Naive thymus-derived CD8-positive, alpha-beta T cell (primary cell): ENCODE data around the gene BABAM2. TPM values are rescaled to one million over a fixed set of nuclear protein-coding genes. Genes with fewer than 3 reads are reported as not detected.
A peak's percentile ranks its signal among the peaks of the same experiment; 100 is the strongest.

Experiments
- ATAC-seq, 2 donors: fragments of 150-1000 bp; cut with Tn5 transposase in 1 of 2; sonication (Bioruptor Pico), chemical (Tn5 transposase) in 1 of 2; 1 replicate in 1 of 2; 2 replicates in 1 of 2; pipeline ENCODE4 v1.10.0; 2021; ENCODE audit warnings: mild to moderate bottlenecking in 2 of 2, moderate library complexity in 2 of 2
- POLR2A ChIA-PET: fragments of 350-600 bp; sonication (Branson Sonifier 250); formaldehyde crosslinking; loops from one replicate; lab custom pipeline; 2021; ENCODE audit warnings: antibody characterized with exemption; lab: Charles Lee
- DNase-seq, 10 donors: peaks; one replicate each; pipeline versions ENCODE4 v3.0.0 to v3.0.0-alpha.2; 2020 to 2022
- H3K27ac Mint-ChIP-seq, 10 donors: one replicate each; pipeline ENCODE4 v1.8.0; 2020 to 2022; ENCODE audit warnings: mild to moderate bottlenecking in 10 of 10, mixed read lengths in 10 of 10, moderate library complexity in 4 of 10, inconsistent platforms in 1 of 10
- H3K27me3 Mint-ChIP-seq, 5 donors: one replicate each; pipeline ENCODE4 v1.8.0; 2021 to 2022; ENCODE audit warnings: mixed read lengths in 5 of 5
- H3K36me3 Mint-ChIP-seq, 3 donors: one replicate each; pipeline ENCODE4 v1.8.0; 2020 to 2022; ENCODE audit warnings: mixed read lengths in 3 of 3, mild to moderate bottlenecking in 2 of 3, inconsistent platforms in 1 of 3
- H3K4me1 Mint-ChIP-seq, 4 donors: one replicate each; pipeline ENCODE4 v1.8.0; 2021 to 2022; ENCODE audit warnings: mixed read lengths in 4 of 4
- H3K4me3 Mint-ChIP-seq, 10 donors: one replicate each; pipeline ENCODE4 v1.8.0; 2020 to 2022; ENCODE audit warnings: mild to moderate bottlenecking in 10 of 10, mixed read lengths in 10 of 10, moderate library complexity in 6 of 10, inconsistent platforms in 1 of 10
- H3K9me3 Mint-ChIP-seq, 9 donors: one replicate each; pipeline ENCODE4 v1.8.0; 2020 to 2022; ENCODE audit warnings: mixed read lengths in 9 of 9, mild to moderate bottlenecking in 3 of 9, inconsistent platforms in 1 of 9, moderate library complexity in 1 of 9
- polyA plus RNA-seq, 3 donors: library from polyadenylated mRNA; unstranded; fragments of 300-500 nt; fragmentation: Illumina TruSeq; gene quantifications; one replicate each; pipeline ENCODE4 v1.2.3, GENCODE V29; 2021
- total RNA-seq, 8 experiments: library from RNA in 2 of 8; stranded (reverse) in 2 of 8; gene quantifications; one replicate each; pipeline ENCODE4 v1.2.3 and lab custom pipeline; 2021 to 2026

The BABAM2 gene
- total and polyA plus RNA-seq, 5 experiments from 2014 or later = 29.6 to 60.2 (median 50.5) TPM

DNA sequence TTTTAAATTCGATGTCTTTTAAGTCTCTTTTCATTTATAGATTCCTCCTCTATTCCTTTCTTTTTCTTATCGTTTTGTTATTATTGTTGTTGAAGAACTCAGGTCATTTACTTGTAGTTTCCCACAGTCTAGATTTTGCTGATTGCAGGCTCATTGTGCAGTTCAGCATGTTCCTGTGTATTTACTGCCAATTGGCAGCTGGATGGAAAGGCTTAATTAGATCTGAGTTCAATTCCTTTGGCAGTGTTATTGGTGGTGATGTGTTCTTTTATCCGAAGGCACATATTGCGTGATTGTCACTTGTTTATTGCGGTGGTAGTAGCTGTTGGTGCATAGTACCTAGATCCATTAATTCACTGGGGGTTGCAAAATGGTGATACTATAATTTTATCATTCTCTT, 180.7 kb downstream of the BABAM2 start:
- peaks cover 0 to 9% (median 0%) of the 10 kb centered on the region in 4 donors for H3K4me1 Mint-ChIP-seq
- POLR2A ChIA-PET = no interaction called here
- peaks cover 0 to 12% (median 3%) of the 10 kb centered on the region in 3 donors for H3K36me3 Mint-ChIP-seq
- H3K27me3 Mint-ChIP-seq = no peaks in the 10 kb centered on the region
- no peak overlapping the region for H3K4me3 Mint-ChIP-seq
- ATAC-seq (no peak), DNase-seq (no peak)
- no peaks in the 10 kb centered on the region for H3K9me3 Mint-ChIP-seq
- peak overlapping the region in 1 of 10 donors; percentile 32 for H3K27ac Mint-ChIP-seq

- H3K4me3 Mint-ChIP-seq = no peak overlapping the region
- no peaks in the 10 kb centered on the region for H3K27me3 Mint-ChIP-seq
- peaks cover 0 to 7% (median 0%) of the 10 kb centered on the region in 3 donors for H3K36me3 Mint-ChIP-seq
- POLR2A ChIA-PET = no interaction called here
- H3K27ac Mint-ChIP-seq = no peak overlapping the region
- DNase-seq = no peak
- no peak for ATAC-seq
- H3K9me3 Mint-ChIP-seq = no peaks in the 10 kb centered on the region
- peaks cover 0 to 5% (median 0%) of the 10 kb centered on the region in 4 donors for H3K4me1 Mint-ChIP-seq
Measured at GRCh38 chr2:28074137-28074536, 183.6 kb downstream of the BABAM2 start.

DNA sequence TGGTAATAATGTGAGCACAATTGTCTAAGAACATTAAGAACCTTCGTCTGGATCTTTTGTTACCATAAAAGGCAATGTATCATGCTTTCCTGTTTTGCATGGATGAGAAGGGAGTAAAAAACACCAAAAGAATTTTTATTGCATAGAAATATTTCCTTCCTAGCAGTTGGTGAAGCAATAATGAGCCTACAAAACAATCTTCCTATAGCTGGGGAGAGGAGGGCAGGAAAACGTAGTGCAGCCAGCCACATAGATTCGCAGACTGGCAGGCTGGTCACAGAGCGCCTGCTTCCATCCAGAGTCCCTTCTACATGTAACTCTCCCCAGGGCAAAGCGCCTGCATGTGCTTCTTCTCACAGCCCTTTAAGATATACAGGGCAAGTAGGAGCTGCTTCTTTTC, 190.4 kb downstream of the BABAM2 start:
- H3K27ac Mint-ChIP-seq = no peak overlapping the region
- H3K4me1 Mint-ChIP-seq = peaks cover 13 to 28% (median 22%) of the 10 kb centered on the region in 4 donors
- H3K9me3 Mint-ChIP-seq = no peaks in the 10 kb centered on the region
- no peaks in the 10 kb centered on the region for H3K27me3 Mint-ChIP-seq
- H3K36me3 Mint-ChIP-seq = no peaks in the 10 kb centered on the region
- no peak for ATAC-seq
- POLR2A ChIA-PET = no interaction called here
- H3K4me3 Mint-ChIP-seq = no peak overlapping the region
- DNase-seq = no peak

GRCh38 chr2:28082131-28082530, 191.6 kb downstream of the BABAM2 start:
- POLR2A ChIA-PET = interaction anchor here (0.6 kb wide), 1 partner anchor 1749 kb away, joined by 3 read pairs; no protein-coding TSS in a partner anchor
- Mint-ChIP-seq H3K36me3 (peaks cover 0 to 5% (median 4%) of the 10 kb centered on the region in 3 donors), H3K27ac (no peak overlapping the region), H3K4me3 (no peak overlapping the region), H3K27me3 (no peaks in the 10 kb centered on the region), H3K9me3 (no peaks in the 10 kb centered on the region), H3K4me1 (peaks cover 13 to 28% (median 22%) of the 10 kb centered on the region in 4 donors)
- ATAC-seq (peak in 1 of 2 donors; percentile 59), DNase-seq (peak in 2 of 10 donors; percentile 2 to 10)

DNA sequence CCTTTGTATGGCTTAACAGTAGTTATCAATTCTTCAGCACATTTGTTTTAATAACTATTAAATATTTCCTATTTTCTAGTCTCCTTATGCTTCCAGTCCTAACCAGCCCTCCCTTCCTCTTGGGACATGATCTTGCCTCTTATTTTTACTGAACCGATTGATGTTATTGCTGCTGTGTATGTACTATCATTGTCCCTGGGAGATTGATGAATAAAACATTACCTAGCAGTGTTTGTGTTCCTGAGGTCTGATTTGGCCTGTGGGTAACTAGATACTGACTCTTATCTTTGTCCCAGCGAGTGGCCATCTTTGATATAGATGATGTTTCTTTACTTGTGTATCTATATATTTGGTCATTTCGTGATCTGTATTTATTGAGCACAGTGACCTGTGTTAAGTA, 192.9 kb downstream of the BABAM2 start:
- Mint-ChIP-seq H3K27ac (peak overlapping the region in 1 of 10 donors; percentile 58), H3K27me3 (no peaks in the 10 kb centered on the region), H3K4me1 (peaks cover 13 to 28% (median 22%) of the 10 kb centered on the region in 4 donors), H3K36me3 (peaks cover 0 to 5% (median 4%) of the 10 kb centered on the region in 3 donors), H3K4me3 (no peak overlapping the region), H3K9me3 (no peaks in the 10 kb centered on the region)
- DNase-seq (no peak), ATAC-seq (no peak)
- POLR2A ChIA-PET = no interaction called here

DNA sequence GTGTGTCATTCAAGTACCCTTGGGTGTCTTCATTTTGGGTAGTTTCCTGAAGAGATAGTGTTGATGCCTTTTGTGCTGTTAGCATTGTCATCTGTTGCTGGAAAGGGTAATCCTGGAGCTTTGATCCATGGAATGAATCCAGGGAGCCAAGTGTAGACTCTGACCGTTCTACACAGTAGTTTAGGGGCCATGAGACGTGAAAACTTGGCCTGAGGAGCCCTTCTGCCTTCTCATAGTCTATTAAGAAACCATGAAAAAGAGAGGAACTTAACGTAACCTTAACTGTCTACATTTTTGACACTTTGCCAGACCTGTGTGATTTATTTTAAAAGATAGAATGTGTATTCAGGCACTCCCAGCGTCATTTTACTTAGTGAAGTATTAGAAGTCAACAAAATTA, 194.0 kb downstream of the BABAM2 start:
- peaks cover 13 to 28% (median 22%) of the 10 kb centered on the region in 4 donors for H3K4me1 Mint-ChIP-seq
- H3K27me3 Mint-ChIP-seq = no peaks in the 10 kb centered on the region
- DNase-seq (no peak), ATAC-seq (no peak)
- POLR2A ChIA-PET = no interaction called here
- H3K36me3 Mint-ChIP-seq = peaks cover 0 to 5% (median 4%) of the 10 kb centered on the region in 3 donors
- no peak overlapping the region for H3K4me3 Mint-ChIP-seq
- H3K9me3 Mint-ChIP-seq = no peaks in the 10 kb centered on the region
- H3K27ac Mint-ChIP-seq = no peak overlapping the region

DNA sequence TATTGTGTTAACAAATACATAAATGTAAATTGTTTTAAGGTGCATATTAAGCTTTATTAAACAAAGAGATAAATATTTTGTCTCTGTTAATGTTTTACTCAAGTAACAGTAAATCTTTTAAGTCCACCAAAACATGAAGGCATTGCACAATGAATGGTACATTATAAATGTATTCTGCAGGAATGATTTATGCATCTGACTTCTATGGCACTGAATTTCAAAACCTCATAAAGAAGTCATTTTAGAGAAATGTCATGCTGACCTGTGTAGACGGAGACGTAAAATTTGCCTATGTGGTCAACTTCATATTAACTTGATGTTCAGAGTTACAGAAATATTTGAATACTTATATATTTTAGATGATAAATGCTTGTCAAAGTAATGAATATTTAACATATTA, 194.7 kb downstream of the BABAM2 start:
- Mint-ChIP-seq H3K27ac (no peak overlapping the region), H3K27me3 (no peaks in the 10 kb centered on the region), H3K4me3 (no peak overlapping the region), H3K36me3 (peaks cover 0 to 5% (median 4%) of the 10 kb centered on the region in 3 donors), H3K9me3 (no peaks in the 10 kb centered on the region), H3K4me1 (peaks cover 13 to 26% (median 21%) of the 10 kb centered on the region in 4 donors)
- POLR2A ChIA-PET = no interaction called here
- no peak for ATAC-seq
- DNase-seq = no peak

- H3K27ac Mint-ChIP-seq = no peak overlapping the region
- POLR2A ChIA-PET = no interaction called here
- ATAC-seq = no peak
Measured at GRCh38 chr2:28086611-28087010, 196.1 kb downstream of the BABAM2 start.

DNA sequence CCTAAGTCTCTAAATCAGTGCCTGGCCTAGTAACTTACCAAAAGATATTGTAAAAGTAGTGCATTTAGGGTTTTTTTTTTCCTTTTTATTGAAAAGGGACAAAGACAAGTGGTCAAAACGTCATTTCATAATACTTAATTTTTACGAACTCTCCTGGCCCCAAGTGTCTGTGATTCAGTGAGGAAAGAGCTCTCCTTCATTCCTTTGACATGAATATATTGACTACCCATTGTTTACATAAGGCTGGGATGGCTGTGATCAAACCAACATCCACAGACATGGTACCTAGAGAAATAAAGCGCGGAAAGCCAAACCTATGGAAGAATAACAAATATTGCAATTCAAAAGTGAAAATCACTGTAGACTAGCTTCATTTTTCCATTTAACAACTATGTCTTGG, 198.4 kb downstream of the BABAM2 start:
- H3K4me3 Mint-ChIP-seq = no peak overlapping the region
- ATAC-seq (no peak), DNase-seq (no peak)
- no peak overlapping the region for H3K27ac Mint-ChIP-seq
- POLR2A ChIA-PET = interaction anchor here (0.7 kb wide), 1 partner anchor 309 kb away, joined by 3 read pairs; no protein-coding TSS in a partner anchor
- H3K4me1 Mint-ChIP-seq = no peaks in the 10 kb centered on the region
- H3K27me3 Mint-ChIP-seq = no peaks in the 10 kb centered on the region
- H3K9me3 Mint-ChIP-seq = no peaks in the 10 kb centered on the region
- peaks cover 0 to 5% (median 4%) of the 10 kb centered on the region in 3 donors for H3K36me3 Mint-ChIP-seq

More at GRCh38 chr2:28086611-28087010, 196.1 kb downstream of the BABAM2 start:
- peaks cover 0 to 5% (median 4%) of the 10 kb centered on the region in 3 donors for H3K36me3 Mint-ChIP-seq
- no peaks in the 10 kb centered on the region for H3K27me3 Mint-ChIP-seq
- H3K9me3 Mint-ChIP-seq = no peaks in the 10 kb centered on the region
- H3K4me1 Mint-ChIP-seq = peaks cover 6 to 12% (median 8%) of the 10 kb centered on the region in 4 donors
- DNase-seq = no peak
- H3K4me3 Mint-ChIP-seq = no peak overlapping the region

- ATAC-seq = no peak
- POLR2A ChIA-PET = interaction anchor here (0.7 kb wide), 1 partner anchor 308 kb away, joined by 3 read pairs; no protein-coding TSS in a partner anchor
- no peaks in the 10 kb centered on the region for H3K27me3 Mint-ChIP-seq
- H3K4me1 Mint-ChIP-seq = no peaks in the 10 kb centered on the region
- no peak for DNase-seq
- no peak overlapping the region for H3K27ac Mint-ChIP-seq
- no peak overlapping the region for H3K4me3 Mint-ChIP-seq
- no peaks in the 10 kb centered on the region for H3K9me3 Mint-ChIP-seq
- peaks cover 0 to 5% (median 4%) of the 10 kb centered on the region in 3 donors for H3K36me3 Mint-ChIP-seq
Measured at GRCh38 chr2:28089486-28089885, 199.0 kb downstream of the BABAM2 start.

DNA sequence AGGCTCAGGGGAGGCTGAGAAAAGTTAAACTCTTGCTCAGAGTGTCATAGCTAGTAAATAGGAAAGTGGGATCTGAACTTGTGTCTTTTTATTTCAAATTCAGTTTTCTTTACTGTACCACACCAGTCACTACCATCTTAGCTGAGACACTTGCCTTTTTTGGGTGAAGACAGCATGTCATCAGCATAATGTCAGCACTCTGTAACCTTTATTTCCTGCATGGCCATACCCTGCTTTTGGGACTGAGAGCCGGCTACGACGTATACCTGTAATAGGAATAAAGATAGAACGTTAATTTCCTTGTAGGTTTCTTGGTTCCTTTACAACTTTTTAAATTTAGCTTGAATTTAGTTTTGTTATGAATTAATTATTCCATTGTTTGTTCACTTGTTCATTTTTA, 202.8 kb downstream of the BABAM2 start:
- Mint-ChIP-seq H3K9me3 (no peaks in the 10 kb centered on the region), H3K4me3 (no peak overlapping the region), H3K36me3 (no peaks in the 10 kb centered on the region), H3K4me1 (no peaks in the 10 kb centered on the region), H3K27me3 (no peaks in the 10 kb centered on the region), H3K27ac (no peak overlapping the region)
- DNase-seq (no peak), ATAC-seq (no peak)
- POLR2A ChIA-PET = interaction anchor here (0.8 kb wide), 1 partner anchor 8 kb away, joined by 3 read pairs; no protein-coding TSS in a partner anchor

DNA sequence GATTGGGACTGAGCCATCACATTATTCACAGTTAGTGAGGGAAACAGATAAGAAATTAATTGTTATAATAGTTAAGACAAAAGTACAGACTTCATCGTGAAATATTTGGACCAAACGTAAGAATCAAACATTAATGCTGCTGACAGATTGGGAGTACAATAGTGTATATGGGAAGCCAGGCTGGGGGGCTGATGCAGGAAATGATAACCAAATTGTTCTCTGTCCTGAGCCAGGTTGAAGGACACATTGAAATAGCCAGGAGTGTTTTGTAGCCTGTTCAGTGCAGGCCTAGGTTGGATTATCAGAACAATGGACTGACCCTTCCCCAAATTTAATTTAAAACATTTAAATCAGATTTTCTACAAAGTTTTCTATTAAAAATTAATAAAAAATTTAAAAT, 203.2 kb downstream of the BABAM2 start:
- ATAC-seq = no peak
- Mint-ChIP-seq H3K9me3 (no peaks in the 10 kb centered on the region), H3K36me3 (no peaks in the 10 kb centered on the region), H3K4me1 (no peaks in the 10 kb centered on the region), H3K4me3 (no peak overlapping the region), H3K27ac (no peak overlapping the region), H3K27me3 (no peaks in the 10 kb centered on the region)
- no peak for DNase-seq
- POLR2A ChIA-PET = interaction anchor here (0.8 kb wide), 1 partner anchor 8 kb away, joined by 3 read pairs; no protein-coding TSS in a partner anchor

GRCh38 chr2:28094739-28095138, 204.2 kb downstream of the BABAM2 start:
- ATAC-seq (no peak), DNase-seq (no peak)
- Mint-ChIP-seq H3K27ac (no peak overlapping the region), H3K27me3 (no peaks in the 10 kb centered on the region), H3K36me3 (no peaks in the 10 kb centered on the region), H3K4me1 (no peaks in the 10 kb centered on the region), H3K9me3 (no peaks in the 10 kb centered on the region), H3K4me3 (no peak overlapping the region)
- POLR2A ChIA-PET = no interaction called here

DNA sequence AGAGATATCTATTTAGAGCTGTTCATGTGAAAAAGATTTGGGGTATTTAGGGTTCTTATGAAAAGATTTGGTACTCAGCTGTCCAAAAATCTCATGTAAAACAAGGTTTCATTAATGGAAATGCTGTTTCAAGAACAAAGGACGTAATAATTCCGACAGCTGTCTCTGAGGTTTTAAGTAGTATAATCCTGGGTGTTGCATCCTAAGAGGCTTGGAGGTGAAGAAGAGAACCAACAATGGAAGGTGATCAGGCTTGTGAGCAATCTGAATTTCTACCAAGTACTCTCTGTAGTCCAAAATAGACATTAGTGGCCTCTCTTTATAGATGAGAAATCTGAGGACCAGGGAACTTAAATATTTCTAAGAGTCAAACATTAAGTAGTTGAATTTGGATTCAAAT, 205.1 kb downstream of the BABAM2 start:
- no peaks in the 10 kb centered on the region for H3K27me3 Mint-ChIP-seq
- no peak overlapping the region for H3K27ac Mint-ChIP-seq
- peaks cover 0 to 3% (median 3%) of the 10 kb centered on the region in 3 donors for H3K36me3 Mint-ChIP-seq
- DNase-seq = no peak
- no peaks in the 10 kb centered on the region for H3K9me3 Mint-ChIP-seq
- POLR2A ChIA-PET = no interaction called here
- peaks cover 0 to 3% (median 0%) of the 10 kb centered on the region in 4 donors for H3K4me1 Mint-ChIP-seq
- H3K4me3 Mint-ChIP-seq = no peak overlapping the region
- ATAC-seq = no peak
